K562 (cell line): ENCODE results near the gene PDE4D. TPM values are rescaled to one million over a fixed set of nuclear protein-coding genes. Genes with fewer than 3 reads are reported as not detected.

Experiments
- ATAC-seq: fragments of 200-7000 bp; cut with Tn5 transposase; 3 replicates; pipeline ENCODE4 v1.9.1; 2020; ENCODE audit warnings: moderate library complexity
- BruUV-seq: library from RNA; stranded (reverse); fragments of 400-500 nt; replicated peaks from 2 replicates; lab custom pipeline; 2021; lab: Mats Ljungman, UMichigan
- CTCF ChIA-PET: fragments of 300-600 bp; formaldehyde crosslinking; extraction: SDS; loops from one replicate; lab custom pipeline; 2021; ENCODE audit warnings: low intra/inter-chr PET ratio; lab: Yijun Ruan, JAX
- POLR2A ChIA-PET: fragments of 300-600, 350-650 bp; sonication (Branson Sonifier 250); formaldehyde crosslinking; extraction: SDS; loops from one replicate; lab custom pipeline; 2021; ENCODE audit warnings: antibody characterized with exemption, inconsistent platforms; lab: Yijun Ruan, JAX
- DNase-seq, 4 experiments: peaks; one replicate each; pipeline versions ENCODE4 v3.0.0 to v3.0.0-alpha.2; 2011 to 2018; ENCODE audit warnings: low spot score in 3 of 4, mixed read lengths in 3 of 4; ENCODE audit errors: extremely low read depth in 1 of 4
- FAIRE-seq: peaks from 2 replicates; lab custom pipeline; 2011; peaks lifted over from hg19 to GRCh38; lab: Jason Lieb, UNC
- H2AFZ ChIP-seq: 2 replicates; pipeline ENCODE4 v1.6.0; 2011; ENCODE audit warnings: low read depth, low read length, control low read depth, inconsistent platforms
- H3K27ac ChIP-seq: fragments of 200-600 bp; 3 replicates; pipeline ENCODE4 v1.8.0; 2011; ENCODE audit warnings: low read depth, mild to moderate bottlenecking, control low read depth, inconsistent platforms, low read length, moderate library complexity, mixed read lengths; ENCODE audit errors: extremely low read depth
- H3K27me3 ChIP-seq, 2 experiments: fragments of 300-600 bp in 1 of 2; 2 replicates in 1 of 2; 3 replicates in 1 of 2; pipeline versions ENCODE4 v1.6.0 to v1.8.0; 2011; ENCODE audit warnings: inconsistent platforms in 2 of 2, low read length in 2 of 2, mild to moderate bottlenecking in 1 of 2, mixed read lengths in 1 of 2, moderate library complexity in 1 of 2; ENCODE audit not compliant: control insufficient read depth in 2 of 2, insufficient read depth in 2 of 2
- H3K36me3 ChIP-seq: fragments of 300-600 bp; 3 replicates; pipeline ENCODE4 v1.8.0; 2011; ENCODE audit warnings: mild to moderate bottlenecking, low read length, inconsistent platforms; ENCODE audit not compliant: control insufficient read depth, insufficient read depth
- H3K4me1 ChIP-seq, 2 experiments: fragments of 200-600 bp in 1 of 2; replicated peaks in 1 of 2; 2 replicates in 1 of 2; 3 replicates in 1 of 2; pipeline versions ENCODE4 v1.5.1 to v1.8.0; 2011; ENCODE audit warnings: inconsistent platforms in 2 of 2, low read length in 2 of 2, mild to moderate bottlenecking in 1 of 2, mixed read lengths in 1 of 2, moderate library complexity in 1 of 2; ENCODE audit not compliant: control insufficient read depth in 2 of 2, insufficient read depth in 2 of 2
- H3K4me2 ChIP-seq: 2 replicates; pipeline ENCODE4 v1.6.1; 2011; ENCODE audit warnings: low read length, control low read depth, inconsistent platforms, mixed read lengths; ENCODE audit not compliant: insufficient read depth
- H3K4me3 ChIP-seq: fragments of 200-600 bp; sonication (generic), shearing (Covaris generic); 2 replicates; pipeline ENCODE4 v1.5.1; 2016; ENCODE audit warnings: control low read depth, inconsistent platforms
- H3K79me2 ChIP-seq: fragments of 200-600 bp; 3 replicates; pipeline ENCODE4 v1.8.0; 2011; ENCODE audit warnings: low read length, inconsistent platforms; ENCODE audit not compliant: control insufficient read depth, insufficient read depth
- H3K9ac ChIP-seq, 2 experiments: 2 replicates each; pipeline versions ENCODE4 v1.6.0 to v1.6.1; 2011; ENCODE audit warnings: low read depth in 2 of 2, low read length in 2 of 2, control low read depth in 1 of 2, inconsistent platforms in 1 of 2, mild to moderate bottlenecking in 1 of 2, mixed read lengths in 1 of 2; ENCODE audit not compliant: insufficient read depth in 1 of 2
- H3K9me1 ChIP-seq: one replicate; pipeline ENCODE4 v1.6.0; 2011; ENCODE audit warnings: inconsistent platforms, mild to moderate bottlenecking, low read length, moderate library complexity; ENCODE audit not compliant: control insufficient read depth, insufficient read depth
- H3K9me3 ChIP-seq: replicated peaks from 2 replicates; pipeline ENCODE4 v1.5.1; 2011; ENCODE audit warnings: low read depth, low read length, inconsistent platforms; ENCODE audit not compliant: control insufficient read depth, insufficient read depth
- H4K20me1 ChIP-seq: replicated peaks from 2 replicates; pipeline ENCODE4 v1.6.1; 2011; ENCODE audit warnings: low read length, inconsistent platforms, mixed read lengths; ENCODE audit not compliant: control insufficient read depth, insufficient read depth
- CBX1 ChIP-seq: sonication (generic); IDR thresholded peaks from 2 replicates; pipeline ENCODE4 v1.6.1; 2016; ENCODE audit warnings: antibody characterized with exemption, low read depth, mild to moderate bottlenecking
- CBX5 ChIP-seq: IDR thresholded peaks from 2 replicates; pipeline ENCODE4 v1.6.1; 2014; ENCODE audit warnings: low read depth, borderline replicate concordance
- CHAMP1 ChIP-seq: fragments of 450-650 bp; IDR thresholded peaks from 2 replicates; pipeline ENCODE4 v1.6.1; 2016; ENCODE audit warnings: mild to moderate bottlenecking
- CHD1 ChIP-seq: fragments of 200-600 bp; sonication (generic); IDR thresholded peaks from one replicate; pipeline ENCODE4 v1.6.1; 2012; ENCODE audit warnings: mild to moderate bottlenecking, moderate library complexity, low read length, inconsistent platforms
- COPS2 ChIP-seq: fragments of 450-650 bp; conservative IDR thresholded peaks from 2 replicates; pipeline ENCODE4 v1.6.1; 2016; ENCODE audit warnings: mild to moderate bottlenecking, moderate library complexity
- FOXK2 ChIP-seq, 2 experiments: fragments of 450-650 bp; IDR thresholded peaks in 1 of 2; conservative IDR thresholded peaks in 1 of 2; 2 replicates each; pipeline ENCODE4 v1.6.1; 2016; ENCODE audit warnings: low read depth in 2 of 2, mild to moderate bottlenecking in 1 of 2
- GATAD2B ChIP-seq: fragments of 450-650 bp; IDR thresholded peaks from 2 replicates; pipeline ENCODE4 v1.6.1; 2017; ENCODE audit warnings: mild to moderate bottlenecking, borderline replicate concordance
- HLTF ChIP-seq: fragments of 450-650 bp; IDR thresholded peaks from 2 replicates; pipeline ENCODE4 v1.6.1; 2016
- NCOR1 ChIP-seq: fragments of 450-650 bp; IDR thresholded peaks from 2 replicates; pipeline ENCODE4 v1.6.1; 2016; ENCODE audit warnings: mild to moderate bottlenecking, moderate library complexity
- RBFOX2 ChIP-seq: fragments of 200-400 bp; formaldehyde crosslinking; IDR thresholded peaks from 2 replicates; pipeline ENCODE4 v1.6.1; 2017; ENCODE audit warnings: low read depth, mild to moderate bottlenecking, low read length, moderate library complexity
- SOX6 ChIP-seq: fragments of 450-650 bp; IDR thresholded peaks from 2 replicates; pipeline ENCODE4 v1.6.1; 2014; ENCODE audit warnings: mild to moderate bottlenecking
- TBL1XR1 ChIP-seq, 2 experiments: IDR thresholded peaks; 2 replicates each; pipeline ENCODE4 v1.6.1; 2012; ENCODE audit warnings: improper control_type of control experiment in 2 of 2, low read length in 2 of 2, mild to moderate bottlenecking in 1 of 2
- ZNF253 ChIP-seq: fragments of 250-450 bp; sonication (Bioruptor Pico); conservative IDR thresholded peaks from 2 replicates; pipeline ENCODE4 v1.6.1; 2021; ENCODE audit warnings: mild to moderate bottlenecking
- ZNF408 ChIP-seq: fragments of 250-450 bp; sonication (Bioruptor Pico); IDR thresholded peaks from 2 replicates; pipeline ENCODE4 v1.4.0; 2020; ENCODE audit warnings: low read depth, mild to moderate bottlenecking, moderate library complexity
- ZNF57 ChIP-seq: fragments of 450-650 bp; formaldehyde crosslinking; IDR thresholded peaks from 2 replicates; pipeline ENCODE4 v1.4.0; 2020; ENCODE audit warnings: mild to moderate bottlenecking, moderate library complexity
- ZNF766 ChIP-seq: fragments of 200-800 bp; sonication (Bioruptor generic); conservative IDR thresholded peaks from 2 replicates; pipeline ENCODE4 v1.6.1; 2016; ENCODE audit warnings: missing genetic modification characterization, missing compliant biosample characterization
- WGBS: fragments of 100-300 bp; shearing (Covaris generic); methylation state at CpG from one replicate; pipeline ENCODE4 v1.1.6; 2016; ENCODE audit warnings: low coverage, mixed read lengths; ENCODE audit not compliant: insufficient coverage; ENCODE audit errors: missing lambda C conversion rate; 5-methylcytosine and 5-hydroxymethylcytosine counted together
- in situ Hi-C: fragments of 300-500 bp; cut with MboI; formaldehyde crosslinking; loops from 4 replicates; pipeline ENCODE4 v1.15.0; 2018; ENCODE audit warnings: inconsistent platforms, mixed read lengths
- intact Hi-C: fragments of 100-400 bp; cut with micrococcal nuclease; formaldehyde crosslinking; loops from 2 replicates; pipeline ENCODE4 v1.14.2; 2022
- polyA plus RNA-seq, 8 experiments: library from polyadenylated mRNA; depleted of rRNA in 4 of 8; stranded (reverse) in 5 of 8; unstranded in 3 of 8; fragments of >200 nt; fragmentation: Nextera tagmentation in 2 of 8; fragmentation: Illumina TruSeq in 1 of 8; extraction: Ambion mirVana in 2 of 8; extraction: Trizol in 1 of 8; gene quantifications; 2 replicates each; pipeline versions ENCODE4 v1.2.1 to v1.2.3, GENCODE V29; 2011 to 2014; ENCODE audit warnings: inconsistent platforms in 1 of 8, missing spikeins in 1 of 8
- total RNA-seq, 7 experiments: library from RNA; depleted of rRNA in 6 of 7; stranded (reverse); fragments of >200 nt in 6 of 7; fragmentation: Illumina TruSeq in 2 of 7; extraction: Trizol in 2 of 7; gene quantifications; 2 replicates each; pipeline versions ENCODE4 v1.2.1 to v1.2.3, GENCODE V29; 2011 to 2021; ENCODE audit warnings: low replicate concordance in 1 of 7
- TF ChIP-seq, protein P1 (sequence below): fragments of 450-650 bp; IDR thresholded peaks from 2 replicates; pipeline ENCODE4 v1.6.1; 2018; ENCODE audit warnings: mild to moderate bottlenecking, low read depth; ENCODE audit not compliant: partially characterized antibody

The PDE4D gene
- total and polyA plus RNA-seq, 9 of the 15 experiments (the other 6 are each of a cell fraction or from before 2014, with no cell fraction given), result 0.04 to 0.46 (median 0.13) TPM

- no peak for TF ChIP-seq ZNF766 (CRISPR knock-in tag)
- no peak for TF ChIP-seq CBX1
- no peak for TF ChIP-seq NCOR1
Observed at GRCh38 chr5:59296317-59297264, 596.9 kb downstream of the PDE4D start (continued).

GRCh38 chr5:59293700-59294099, 599.8 kb downstream of the PDE4D start:
- 0% methylated on average over 4 of the region's 4 CpGs for WGBS
- intact Hi-C loops (no loop called here), in situ Hi-C loops (no loop called here)
- Histone ChIP-seq H3K9me3 (no peaks in the 10 kb centered on the region), H3K4me3 (no peak overlapping the region), H2AFZ (no peak overlapping the region), H3K36me3 (no peaks in the 10 kb centered on the region), H3K27me3 (no peaks in the 10 kb centered on the region), H3K9ac (no peak overlapping the region), H3K79me2 (no peaks in the 10 kb centered on the region), H3K4me2 (no peak overlapping the region), H3K9me1 (no peaks in the 10 kb centered on the region), H3K27ac (no peak overlapping the region), H4K20me1 (no peaks in the 10 kb centered on the region), H3K4me1 (no peaks in the 10 kb centered on the region)
- no peak for ATAC-seq
- ChIA-PET CTCF (no interaction called here), POLR2A (no interaction called here)
- no TSS peak for BruUV-seq
- DNase-seq, result no peak
- no peak for FAIRE-seq
- no peak for TF ChIP-seq ZNF253
- TF ChIP-seq RBFOX2, result no peak
- TF ChIP-seq HLTF, result no peak
- TF ChIP-seq CHD1, result no peak
- TF ChIP-seq TBL1XR1 (IDR thresholded peaks at IDR 0.05; ENCODE audit: low read length in 2 of 2), result no peak
- TF ChIP-seq ZNF408, result no peak
- no peak for TF ChIP-seq GATAD2B
- no peak for TF ChIP-seq ZNF57 (CRISPR knock-in tag)
- TF ChIP-seq SOX6, result no peak
- TF ChIP-seq CBX5, result no peak
- TF ChIP-seq, protein P1, sequence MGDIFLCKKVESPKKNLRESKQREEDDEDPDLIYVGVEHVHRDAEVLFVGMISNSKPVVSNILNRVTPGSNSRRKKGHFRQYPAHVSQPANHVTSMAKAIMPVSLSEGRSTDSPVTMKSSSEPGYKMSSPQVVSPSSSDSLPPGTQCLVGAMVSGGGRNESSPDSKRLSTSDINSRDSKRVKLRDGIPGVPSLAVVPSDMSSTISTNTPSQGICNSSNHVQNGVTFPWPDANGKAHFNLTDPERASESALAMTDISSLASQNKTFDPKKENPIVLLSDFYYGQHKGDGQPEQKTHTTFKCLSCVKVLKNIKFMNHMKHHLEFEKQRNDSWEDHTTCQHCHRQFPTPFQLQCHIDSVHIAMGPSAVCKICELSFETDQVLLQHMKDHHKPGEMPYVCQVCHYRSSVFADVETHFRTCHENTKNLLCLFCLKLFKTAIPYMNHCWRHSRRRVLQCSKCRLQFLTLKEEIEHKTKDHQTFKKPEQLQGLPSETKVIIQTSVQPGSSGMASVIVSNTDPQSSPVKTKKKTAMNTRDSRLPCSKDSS, result no peak
- no peak for TF ChIP-seq FOXK2 (conservative IDR thresholded peaks at IDR 0.05 in 1 of 2, IDR thresholded peaks at IDR 0.05 in 1 of 2; ENCODE audit: low read depth in 2 of 2)
- no peak for TF ChIP-seq CHAMP1
- TF ChIP-seq COPS2, result no peak
